DMS53 treated with DMSO at 0.1 percent for 48 hours (cell line): Measurements from ENCODE around the gene KIF27.
"Not testable (repeated sequence)": the region's sequence is repeated elsewhere in the genome, so short reads cannot be mapped to it uniquely, and the experiment has no call there.

Experiments used
- DNase-seq: peaks from one replicate; lab custom pipeline; 2025; ENCODE audit not compliant: unreplicated experiment; lab: John Stamatoyannopoulos, UW

Gene KIF27, protein sequence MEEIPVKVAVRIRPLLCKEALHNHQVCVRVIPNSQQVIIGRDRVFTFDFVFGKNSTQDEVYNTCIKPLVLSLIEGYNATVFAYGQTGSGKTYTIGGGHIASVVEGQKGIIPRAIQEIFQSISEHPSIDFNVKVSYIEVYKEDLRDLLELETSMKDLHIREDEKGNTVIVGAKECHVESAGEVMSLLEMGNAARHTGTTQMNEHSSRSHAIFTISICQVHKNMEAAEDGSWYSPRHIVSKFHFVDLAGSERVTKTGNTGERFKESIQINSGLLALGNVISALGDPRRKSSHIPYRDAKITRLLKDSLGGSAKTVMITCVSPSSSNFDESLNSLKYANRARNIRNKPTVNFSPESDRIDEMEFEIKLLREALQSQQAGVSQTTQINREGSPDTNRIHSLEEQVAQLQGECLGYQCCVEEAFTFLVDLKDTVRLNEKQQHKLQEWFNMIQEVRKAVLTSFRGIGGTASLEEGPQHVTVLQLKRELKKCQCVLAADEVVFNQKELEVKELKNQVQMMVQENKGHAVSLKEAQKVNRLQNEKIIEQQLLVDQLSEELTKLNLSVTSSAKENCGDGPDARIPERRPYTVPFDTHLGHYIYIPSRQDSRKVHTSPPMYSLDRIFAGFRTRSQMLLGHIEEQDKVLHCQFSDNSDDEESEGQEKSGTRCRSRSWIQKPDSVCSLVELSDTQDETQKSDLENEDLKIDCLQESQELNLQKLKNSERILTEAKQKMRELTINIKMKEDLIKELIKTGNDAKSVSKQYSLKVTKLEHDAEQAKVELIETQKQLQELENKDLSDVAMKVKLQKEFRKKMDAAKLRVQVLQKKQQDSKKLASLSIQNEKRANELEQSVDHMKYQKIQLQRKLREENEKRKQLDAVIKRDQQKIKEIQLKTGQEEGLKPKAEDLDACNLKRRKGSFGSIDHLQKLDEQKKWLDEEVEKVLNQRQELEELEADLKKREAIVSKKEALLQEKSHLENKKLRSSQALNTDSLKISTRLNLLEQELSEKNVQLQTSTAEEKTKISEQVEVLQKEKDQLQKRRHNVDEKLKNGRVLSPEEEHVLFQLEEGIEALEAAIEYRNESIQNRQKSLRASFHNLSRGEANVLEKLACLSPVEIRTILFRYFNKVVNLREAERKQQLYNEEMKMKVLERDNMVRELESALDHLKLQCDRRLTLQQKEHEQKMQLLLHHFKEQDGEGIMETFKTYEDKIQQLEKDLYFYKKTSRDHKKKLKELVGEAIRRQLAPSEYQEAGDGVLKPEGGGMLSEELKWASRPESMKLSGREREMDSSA (N-terminal part only)

DNA sequence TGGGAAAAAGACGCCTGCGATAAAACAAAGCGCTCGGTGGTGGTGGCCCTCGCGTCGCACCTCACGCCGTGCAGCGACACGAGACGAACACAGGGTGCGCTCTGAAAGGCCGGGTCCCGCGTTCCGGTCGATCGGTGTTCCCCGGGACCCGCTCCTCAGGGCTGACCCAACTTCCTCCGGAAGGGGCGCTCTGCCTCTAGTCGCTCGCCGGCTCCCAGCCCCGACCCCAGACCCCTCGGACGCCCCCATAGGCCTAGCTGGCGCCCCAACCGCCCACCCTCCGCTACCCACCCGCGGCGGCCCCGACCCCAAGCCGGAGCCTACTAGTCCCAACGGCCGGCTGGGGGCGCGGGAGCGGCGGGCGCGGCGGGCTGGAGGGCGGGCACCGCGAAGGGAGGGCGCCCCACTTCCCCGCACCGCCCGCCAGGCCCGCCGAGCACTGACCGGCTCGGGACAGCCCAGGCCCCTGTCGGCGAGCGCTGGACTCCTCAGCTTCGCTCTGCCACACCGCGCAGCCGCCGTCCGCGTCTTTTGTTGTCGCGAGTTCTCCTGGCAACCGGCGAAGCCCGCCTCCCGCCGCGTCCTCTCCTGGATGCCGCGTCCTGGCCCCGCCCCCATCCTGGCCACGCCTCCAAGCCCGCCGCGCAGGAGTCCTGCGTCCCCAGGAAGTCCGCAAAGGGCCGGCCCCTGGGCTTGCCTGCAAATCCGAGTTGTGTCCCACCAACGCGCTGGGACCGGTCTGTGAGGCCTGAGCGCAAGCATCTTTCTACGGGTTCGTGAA, at the start of gene KIF27:
Gene KIF27, minus strand, starts transcription at position 506 of the 781 bp plus-strand sequence. CDS start 5,841 bp downstream, outside the sequence.
- DNase-seq, result peak; percentile 82

DNA sequence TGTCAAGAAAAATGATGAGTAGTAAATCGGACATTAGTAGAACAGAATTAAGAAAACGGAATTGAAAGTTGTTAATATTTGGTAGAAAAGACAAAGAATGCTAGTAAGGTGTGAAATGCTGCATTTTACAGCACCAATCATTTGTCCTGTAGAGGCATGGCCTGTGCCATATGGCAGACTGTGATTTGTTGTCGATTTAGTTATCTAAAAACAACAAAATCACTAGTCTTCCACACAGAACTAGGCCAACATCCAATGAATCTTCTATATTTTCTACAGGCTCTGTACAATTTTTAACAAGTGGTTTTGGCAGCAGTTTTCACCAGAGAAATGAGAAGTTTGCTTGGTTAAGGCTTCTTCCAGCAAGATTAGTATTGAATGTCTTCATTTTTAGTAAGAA, 48.4 kb upstream of the KIF27 start:
- DNase-seq, result no peak

DNA sequence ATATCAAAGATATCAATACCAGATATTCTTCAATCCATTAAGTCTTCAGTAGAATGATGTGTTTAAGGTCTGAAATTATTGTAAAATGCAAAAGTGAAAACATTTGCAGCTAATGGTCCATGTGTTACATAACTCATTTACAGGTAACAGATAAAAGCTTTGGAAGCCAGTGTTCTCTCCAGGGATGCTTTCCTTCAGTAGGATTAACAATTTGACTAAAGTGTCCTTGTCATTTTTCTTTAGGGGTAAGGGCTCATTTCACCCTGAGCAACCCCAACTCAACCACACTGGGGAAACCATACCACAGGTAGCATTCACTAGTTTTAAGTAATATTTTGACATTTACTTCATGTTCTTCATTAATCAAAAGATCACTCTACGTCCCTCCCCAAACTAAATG, 45.8 kb upstream of the KIF27 start:
- DNase-seq, result no peak

DNA sequence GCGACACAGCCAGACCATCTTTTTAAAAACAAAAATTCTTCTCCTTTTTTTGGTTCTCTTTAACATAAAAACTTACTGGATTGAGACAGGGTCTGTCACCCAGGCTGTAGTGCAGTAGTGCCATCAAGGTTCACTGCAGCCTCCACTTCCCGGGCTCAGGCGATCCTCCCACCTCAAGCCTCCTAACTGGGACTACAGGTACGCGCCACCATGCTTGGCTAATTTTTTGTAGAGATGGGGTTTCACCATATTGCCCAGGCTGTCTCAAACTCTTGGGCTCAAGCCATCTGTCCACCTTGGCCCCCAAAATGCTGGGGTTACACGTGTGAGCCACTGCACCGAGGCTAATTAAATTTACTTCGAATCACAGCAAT, 45.0 kb upstream of the KIF27 start:
- DNase-seq, result no peak

DNA sequence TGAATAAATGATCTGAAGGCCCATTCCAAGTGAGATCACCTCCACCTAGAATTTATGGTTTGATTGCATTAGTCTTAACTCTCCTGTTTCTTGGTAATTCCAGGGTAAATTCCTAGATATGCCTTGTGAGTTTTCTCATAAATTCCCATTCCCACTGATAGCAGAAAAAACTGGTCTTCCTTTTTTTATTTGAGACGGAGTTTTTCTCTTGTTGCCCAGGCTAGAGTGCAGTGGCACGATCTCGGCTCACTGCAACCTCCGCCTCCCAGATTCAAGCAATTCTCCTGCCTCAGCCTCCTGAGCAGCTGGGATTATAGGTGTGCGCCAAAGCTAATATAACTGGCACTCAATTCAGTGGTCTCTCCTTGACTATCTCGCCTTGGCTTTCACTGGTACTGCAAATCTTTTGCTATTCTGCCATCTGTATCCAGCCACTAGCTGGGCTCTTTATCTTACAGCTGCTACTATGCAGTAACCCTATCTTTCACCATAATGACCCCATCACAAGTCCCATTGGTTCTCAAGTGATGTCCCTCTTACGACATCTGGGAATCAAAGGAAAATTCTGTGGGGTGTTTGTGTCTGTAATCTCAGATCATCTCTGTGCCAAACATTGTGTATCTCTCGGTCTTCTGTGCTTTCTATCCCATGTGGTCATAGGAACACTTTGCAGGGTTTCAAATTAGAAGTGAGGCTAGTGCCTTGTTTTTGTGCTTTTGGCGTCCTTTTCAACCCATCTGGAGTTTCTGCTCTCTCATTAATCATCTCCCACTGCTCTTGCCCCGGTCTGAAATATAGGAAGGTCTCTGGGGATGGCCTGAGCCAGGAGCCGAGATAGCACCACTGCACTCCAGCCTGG, 44.3 kb upstream of the KIF27 start:
- DNase-seq, result no peak

DNA sequence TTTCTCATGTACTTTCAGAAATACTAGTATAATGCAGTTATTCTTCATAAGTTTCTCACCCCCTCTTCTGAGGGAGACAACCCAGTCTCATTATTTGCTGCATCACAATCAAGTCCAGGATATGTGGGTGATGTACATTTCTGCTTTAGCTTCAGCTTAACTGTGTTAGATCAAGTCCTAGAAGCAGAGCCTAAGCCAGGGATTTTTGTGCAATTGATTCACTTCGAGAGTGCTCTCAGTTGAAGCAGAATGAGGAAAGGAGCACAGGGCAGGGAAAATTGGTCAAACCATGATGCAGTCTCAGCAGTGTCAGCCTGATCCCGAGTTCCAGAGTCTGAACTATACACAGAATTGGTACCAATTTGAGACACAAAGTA, 43.7 kb upstream of the KIF27 start:
- peak; percentile 33 for DNase-seq

DNA sequence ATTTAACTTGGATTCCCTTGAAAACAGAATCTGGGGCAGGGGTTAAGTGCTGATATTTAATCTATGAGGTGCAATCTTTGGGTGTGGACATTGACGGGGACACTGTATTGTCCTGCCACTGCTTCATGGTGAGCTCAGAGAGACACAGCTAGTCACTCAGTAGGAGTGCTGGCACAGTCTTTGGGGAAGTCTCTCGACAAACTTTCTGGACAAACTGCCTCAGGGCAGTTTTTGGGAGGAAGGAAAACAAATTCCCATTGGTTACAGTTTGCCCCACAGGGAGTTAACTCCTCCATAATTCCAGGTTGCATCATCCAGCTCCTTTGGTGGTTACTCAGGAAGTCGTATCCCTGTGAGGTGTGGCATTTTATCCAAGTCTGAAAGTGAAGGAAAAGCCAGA, 40.9 kb upstream of the KIF27 start:
- DNase-seq, result no peak

DNA sequence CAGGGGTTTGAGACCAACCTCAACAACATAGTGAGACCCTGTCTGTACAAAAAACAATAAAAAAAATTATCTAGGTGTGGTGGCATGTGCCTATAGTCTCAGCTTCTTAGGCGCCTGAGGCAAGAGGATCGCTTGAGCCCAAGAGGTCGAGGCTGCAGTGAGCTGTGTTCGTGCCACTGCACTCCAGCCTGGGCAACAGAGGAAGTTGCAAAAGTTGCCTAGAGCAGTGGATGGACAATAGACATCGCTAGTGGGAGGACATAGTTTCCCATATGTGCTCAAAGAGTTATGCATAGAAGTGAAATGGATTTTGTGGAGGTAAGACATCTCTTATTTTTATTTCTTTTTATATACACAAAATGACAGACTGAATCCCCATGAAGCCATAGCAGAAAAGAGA, 39.8 kb upstream of the KIF27 start:
- DNase-seq, result no peak

DNA sequence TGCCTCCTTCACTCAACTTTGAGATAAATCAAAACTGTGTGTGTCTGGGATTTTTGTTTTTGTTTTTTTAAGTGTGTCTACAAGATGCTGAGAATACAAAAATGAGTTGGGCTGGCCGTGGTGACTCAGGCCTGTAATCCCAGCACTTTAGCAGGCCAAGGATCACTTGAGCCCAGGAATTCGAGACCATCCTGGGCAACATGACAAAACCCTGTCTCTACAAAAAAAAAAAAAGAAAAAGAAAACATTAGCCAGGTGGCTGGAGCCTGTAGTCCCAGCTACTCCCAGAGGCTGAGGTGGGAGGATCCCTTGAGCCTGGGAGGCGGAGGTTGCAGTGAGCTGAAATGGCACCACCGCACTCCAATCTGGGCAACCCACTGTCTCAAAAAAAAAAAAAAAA, 37.8 kb upstream of the KIF27 start:
- peak; percentile 51 for DNase-seq

DNA sequence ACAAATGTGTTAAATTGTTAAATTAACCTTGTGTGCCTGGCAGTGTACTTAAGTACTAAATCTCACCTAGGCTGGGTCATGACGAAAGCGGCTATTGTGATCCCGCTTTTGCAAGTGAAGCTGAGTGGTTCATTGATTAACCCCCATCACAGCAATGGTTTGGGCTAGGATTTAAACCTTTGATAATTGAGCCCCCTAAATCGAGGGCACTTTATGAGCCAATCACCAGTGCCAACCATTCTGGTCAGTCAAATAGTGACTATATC, 35.9 kb upstream of the KIF27 start:
- no peak for DNase-seq

DNA sequence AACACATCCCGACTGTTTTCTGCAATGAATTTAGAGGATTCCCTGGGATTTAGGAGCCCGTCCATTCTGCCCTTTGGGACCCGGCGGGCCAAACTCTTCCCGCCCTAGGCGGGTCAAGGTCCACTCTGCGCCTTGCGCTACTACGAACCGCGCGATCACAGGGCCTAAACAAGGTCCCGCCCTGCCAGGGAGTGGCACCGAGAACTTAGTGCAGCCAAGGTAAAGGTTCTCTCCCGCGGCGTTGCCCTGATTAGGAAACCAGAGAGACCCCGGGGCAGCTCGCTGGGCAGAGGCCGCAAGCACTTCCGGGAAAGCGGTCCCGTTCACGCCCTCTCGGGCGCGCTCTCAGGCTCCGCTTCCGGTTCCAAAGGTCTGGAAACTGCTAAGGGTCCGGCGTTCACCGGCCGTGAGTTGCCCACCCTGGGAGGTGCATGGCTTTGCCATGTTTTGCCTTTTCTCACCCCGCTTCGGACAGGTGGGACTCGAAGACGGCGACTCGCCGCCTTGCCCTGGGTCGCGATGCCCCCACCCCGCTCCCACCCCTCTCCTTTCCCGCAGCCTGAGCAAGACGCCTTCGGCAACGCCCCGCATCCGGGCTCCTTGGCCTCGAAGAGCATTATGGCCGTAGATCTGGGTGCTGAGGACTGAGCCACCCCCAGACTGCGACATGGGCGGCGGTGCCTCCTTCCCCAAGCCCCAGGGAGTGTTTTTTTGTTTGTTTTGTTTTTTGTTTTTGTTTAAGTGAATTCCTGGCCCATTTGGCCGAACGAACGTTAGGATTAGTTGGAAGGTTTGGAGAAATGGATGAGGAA, 35.4 kb upstream of the KIF27 start:
- peak; percentile 41 for DNase-seq

DNA sequence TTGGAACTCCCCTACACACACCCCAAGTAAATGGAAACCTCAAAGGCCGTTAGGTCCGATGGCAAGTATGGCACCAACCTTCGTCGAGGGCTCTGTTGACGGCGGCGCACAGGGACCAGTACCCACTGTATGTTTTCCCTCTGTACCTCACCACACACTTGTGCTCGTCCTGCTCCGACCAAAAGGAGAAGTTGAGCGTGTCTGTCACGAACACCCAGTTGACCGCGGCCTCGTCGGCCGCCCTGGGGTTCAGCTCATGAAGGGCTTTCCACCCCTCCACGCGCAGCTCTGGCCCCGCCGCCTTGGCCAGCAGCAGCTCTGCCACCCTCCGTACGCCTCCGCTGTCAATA, 34.8 kb upstream of the KIF27 start:
- DNase-seq, result peak; percentile 27

DNA sequence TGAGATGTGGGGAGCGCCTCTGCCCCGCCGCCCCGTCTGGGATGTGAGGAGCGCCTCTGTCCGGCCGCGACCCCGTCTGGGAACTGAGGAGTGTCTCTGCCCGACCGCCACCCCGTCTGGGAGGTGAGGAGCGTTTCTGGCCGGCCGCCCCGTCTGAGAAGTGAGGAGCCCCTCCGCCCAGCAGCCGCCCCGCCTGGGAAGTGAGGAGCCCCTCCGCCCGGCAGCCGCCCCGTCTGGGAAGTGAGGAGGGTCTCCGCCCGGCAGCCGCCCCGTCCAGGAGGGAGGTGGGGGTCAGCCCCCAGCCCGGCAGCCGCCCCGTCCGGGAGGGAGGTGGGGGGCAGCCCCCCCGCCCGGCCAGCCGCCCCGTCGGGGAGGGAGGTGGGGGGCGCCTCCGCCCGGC, 26.9 kb upstream of the KIF27 start:
- DNase-seq, result not testable (repeated sequence)

DNA sequence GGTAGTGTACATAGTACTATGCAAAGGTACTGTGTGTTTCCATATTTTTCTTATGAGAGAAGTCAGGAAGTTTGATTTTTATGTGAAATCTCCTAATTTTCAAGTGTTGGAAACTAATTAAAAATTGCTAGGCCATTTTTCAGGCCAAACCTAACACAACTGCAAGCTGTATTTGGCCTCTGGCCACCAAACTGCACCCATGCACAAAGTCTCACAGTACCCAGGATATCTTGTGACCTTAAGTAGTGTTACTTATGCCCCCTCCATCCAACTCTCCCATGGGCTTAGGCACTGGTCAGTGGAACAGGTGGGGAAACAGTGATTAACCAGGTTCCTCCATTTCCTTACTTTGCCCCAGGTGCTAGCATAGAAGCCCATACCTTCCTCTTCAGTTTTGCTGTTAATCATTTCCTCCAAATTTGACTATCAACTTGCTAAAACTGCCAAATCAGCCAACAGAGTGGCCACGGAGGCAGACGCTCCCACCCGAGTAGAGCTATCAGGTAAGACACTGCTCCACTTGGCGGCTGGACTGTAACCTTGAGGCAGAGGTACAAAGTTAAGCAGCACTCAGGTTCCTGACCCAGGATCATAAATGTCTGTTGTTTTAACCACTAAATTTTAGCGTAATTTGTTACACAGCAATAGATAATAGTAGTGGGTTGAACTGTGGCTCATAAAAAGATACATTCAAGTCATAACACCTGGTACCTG, 19.5 kb upstream of the KIF27 start:
- no peak for DNase-seq

DNA sequence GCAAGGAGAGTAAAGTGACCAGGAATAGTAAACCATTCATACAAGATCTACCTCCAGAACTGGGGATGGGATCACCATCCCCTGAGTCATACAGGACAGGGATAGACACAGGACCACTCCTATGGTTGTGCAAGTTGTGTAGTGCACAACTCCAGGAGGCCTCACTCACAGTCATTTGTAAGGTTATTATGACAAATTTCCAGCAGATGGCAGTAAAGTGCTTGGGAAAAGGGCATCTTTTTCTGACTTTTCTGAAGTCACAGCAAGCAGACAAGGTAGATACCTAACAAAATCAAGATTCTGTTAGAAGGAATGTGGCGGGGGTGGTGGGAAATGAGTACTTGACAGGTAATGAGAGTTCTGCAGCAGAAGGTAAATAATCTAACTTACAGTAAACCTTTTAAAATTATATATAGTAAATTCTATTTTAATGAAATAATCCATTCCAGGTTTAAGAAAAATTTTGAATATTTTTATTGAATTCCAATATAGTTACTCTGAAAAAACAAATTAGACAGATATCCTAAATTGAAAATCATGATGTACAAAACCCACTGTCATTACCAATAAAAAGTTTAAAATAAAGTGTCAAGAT, 16.7 kb upstream of the KIF27 start:
- DNase-seq, result peak; percentile 38

DNA sequence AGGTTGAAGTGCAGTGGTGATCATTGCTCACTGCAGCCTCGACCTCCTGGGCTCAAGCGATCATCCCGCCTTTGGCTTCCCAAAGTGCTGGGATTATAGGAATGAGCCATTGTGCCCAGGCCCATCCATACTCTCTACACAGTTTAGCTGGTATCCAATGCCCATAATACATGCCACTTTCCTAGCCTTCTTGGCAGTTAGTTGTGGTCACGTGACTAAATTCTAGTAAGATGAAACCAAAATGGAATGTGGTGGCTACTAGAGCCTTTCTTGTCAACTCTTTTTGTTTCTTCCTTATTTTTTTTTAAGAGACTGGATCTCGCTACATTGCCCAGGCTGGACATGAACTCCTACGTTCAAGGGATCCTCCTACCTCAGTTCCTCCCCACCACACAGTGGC, 15.3 kb upstream of the KIF27 start:
- DNase-seq, result no peak

DNA sequence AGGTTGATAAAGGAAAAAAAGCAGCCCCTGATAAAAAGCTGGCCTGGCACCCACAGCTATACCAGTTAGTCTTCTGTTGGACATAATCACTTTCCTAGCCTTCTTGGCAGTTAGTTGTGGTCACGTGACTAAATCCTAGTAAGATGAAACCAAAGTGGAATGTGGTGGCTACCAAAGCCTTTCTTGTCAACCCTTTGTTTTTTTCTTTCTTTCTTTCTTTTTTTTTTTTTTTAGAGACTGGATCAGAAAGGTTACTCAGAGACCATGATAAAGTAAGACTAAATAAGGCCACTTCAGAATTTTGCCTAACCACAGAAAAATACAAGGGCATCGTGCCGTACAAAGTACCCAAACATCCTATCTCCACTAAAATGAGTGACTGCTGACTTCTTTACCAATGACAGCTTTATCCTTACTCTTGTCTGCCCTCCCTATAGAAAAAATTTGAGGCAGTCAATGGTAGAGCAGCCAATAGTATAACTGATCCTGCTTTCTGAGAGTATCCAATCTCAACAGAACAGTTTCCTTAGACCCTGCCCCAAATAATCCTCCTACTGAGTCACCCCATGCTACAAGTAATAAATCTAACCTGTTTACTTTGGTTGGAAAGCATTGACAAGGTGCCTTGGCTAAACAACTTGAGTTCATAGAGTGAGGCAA, 14.2 kb upstream of the KIF27 start:
- no peak for DNase-seq
